Right atrium auricular region (tissue), 2 donors: ENCODE data around the gene LMAN1L. TPM values are rescaled to one million over a fixed set of nuclear protein-coding genes. Genes with fewer than 3 reads are reported as not detected.
A peak's percentile ranks its signal among the peaks of the same experiment; 100 is the strongest.

ENCODE experiments used
- DNase-seq: peaks from one replicate; pipeline ENCODE4 v3.0.0-alpha.2; 2019; ENCODE audit warnings: low spot score
- H3K27ac ChIP-seq, 2 donors: fragments of 200-600 bp; sonication (generic); 1 replicate in 1 of 2; 2 replicates in 1 of 2; pipeline ENCODE4 v1.5.1; 2016 to 2019
- H3K27me3 ChIP-seq, 2 donors: fragments of 200-600 bp; sonication (generic); one replicate each; pipeline versions ENCODE4 v1.5.1 to v1.6.0; 2017 to 2019
- H3K36me3 ChIP-seq: fragments of 200-600 bp; sonication (generic); one replicate; pipeline ENCODE4 v1.5.1; 2016
- H3K4me1 ChIP-seq, 2 donors: fragments of 200-600 bp; sonication (generic); one replicate each; pipeline versions ENCODE4 v1.5.1 to v1.6.0; 2017 to 2019
- H3K4me3 ChIP-seq, 2 donors: fragments of 200-600 bp; sonication (generic); 1 replicate in 1 of 2; 2 replicates in 1 of 2; pipeline ENCODE4 v1.5.1; 2017 to 2019; ENCODE audit warnings: mild to moderate bottlenecking in 1 of 2, moderate library complexity in 1 of 2
- H3K9me3 ChIP-seq, 2 donors: fragments of 200-600 bp; sonication (generic); one replicate each; pipeline ENCODE4 v1.5.1; 2019
- total RNA-seq, 2 donors: library from RNA; depleted of rRNA; stranded (reverse); fragments of >200 nt; gene quantifications; one replicate each; pipeline ENCODE4 v1.1.0, GENCODE V29; 2016
- TF ChIP-seq, protein P1 (sequence below), 2 donors: fragments of 200-600 bp; sonication (generic); IDR thresholded peaks; one replicate each; pipeline ENCODE4 v1.5.1; 2019; ENCODE audit warnings: antibody characterized with exemption in 2 of 2

Gene LMAN1L
- total RNA-seq, 2 donors from 2014 or later: 13.8 to 88.7 TPM

DNA sequence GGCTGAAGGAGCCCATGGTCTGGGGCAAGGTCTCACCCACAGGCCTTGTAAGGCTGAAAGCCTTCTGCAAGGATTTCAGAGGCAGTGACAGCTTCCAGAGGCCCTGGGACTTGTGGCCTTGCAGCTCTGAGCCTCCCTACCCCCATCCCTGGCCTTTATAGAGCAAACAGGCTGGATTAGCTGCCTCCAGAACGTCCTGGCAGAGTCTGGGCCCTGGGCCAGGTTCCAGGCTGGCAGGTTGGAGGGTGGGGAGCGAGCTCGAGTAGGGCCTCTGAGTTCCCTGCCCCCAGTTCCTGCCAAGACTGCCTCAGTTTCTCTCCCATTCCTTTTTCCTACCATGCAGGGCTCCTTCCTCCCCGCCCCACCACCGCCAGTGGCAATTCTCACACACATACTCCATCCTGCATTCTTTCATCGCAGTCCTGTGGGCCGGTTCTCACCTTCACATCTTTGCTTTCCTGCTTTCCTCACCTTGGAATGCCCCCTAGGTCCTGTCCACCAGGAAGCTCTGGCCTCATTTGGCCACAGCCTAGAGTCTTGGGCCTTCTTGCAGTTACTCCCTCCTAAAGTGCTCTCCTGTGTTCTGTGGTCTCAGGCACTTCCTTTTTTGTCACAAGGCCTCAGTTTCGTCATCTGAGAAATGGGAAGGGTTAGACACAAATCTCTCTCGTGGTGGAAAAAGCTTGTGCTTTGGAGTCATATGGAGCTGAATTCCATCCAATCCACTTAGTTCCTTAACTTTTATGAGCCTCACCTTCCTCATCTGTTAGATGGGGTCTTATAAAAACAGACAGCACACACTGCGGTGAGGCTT lies 2.7 kb downstream of the LMAN1L start:
- H3K36me3 ChIP-seq: no peaks in the 10 kb centered on the region
- no peak overlapping the region for H3K4me3 ChIP-seq
- TF ChIP-seq, protein P1, sequence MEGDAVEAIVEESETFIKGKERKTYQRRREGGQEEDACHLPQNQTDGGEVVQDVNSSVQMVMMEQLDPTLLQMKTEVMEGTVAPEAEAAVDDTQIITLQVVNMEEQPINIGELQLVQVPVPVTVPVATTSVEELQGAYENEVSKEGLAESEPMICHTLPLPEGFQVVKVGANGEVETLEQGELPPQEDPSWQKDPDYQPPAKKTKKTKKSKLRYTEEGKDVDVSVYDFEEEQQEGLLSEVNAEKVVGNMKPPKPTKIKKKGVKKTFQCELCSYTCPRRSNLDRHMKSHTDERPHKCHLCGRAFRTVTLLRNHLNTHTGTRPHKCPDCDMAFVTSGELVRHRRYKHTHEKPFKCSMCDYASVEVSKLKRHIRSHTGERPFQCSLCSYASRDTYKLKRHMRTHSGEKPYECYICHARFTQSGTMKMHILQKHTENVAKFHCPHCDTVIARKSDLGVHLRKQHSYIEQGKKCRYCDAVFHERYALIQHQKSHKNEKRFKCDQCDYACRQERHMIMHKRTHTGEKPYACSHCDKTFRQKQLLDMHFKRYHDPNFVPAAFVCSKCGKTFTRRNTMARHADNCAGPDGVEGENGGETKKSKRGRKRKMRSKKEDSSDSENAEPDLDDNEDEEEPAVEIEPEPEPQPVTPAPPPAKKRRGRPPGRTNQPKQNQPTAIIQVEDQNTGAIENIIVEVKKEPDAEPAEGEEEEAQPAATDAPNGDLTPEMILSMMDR (IDR thresholded peaks at IDR 0.05): no peak
- H3K9me3 ChIP-seq: no peaks in the 10 kb centered on the region
- H3K4me1 ChIP-seq: peaks cover 0 to 42% of the 10 kb centered on the region in 2 donors
- no peak for DNase-seq
- H3K27ac ChIP-seq: peak overlapping the region; percentile 83 to 86
- no peaks in the 10 kb centered on the region for H3K27me3 ChIP-seq

DNA sequence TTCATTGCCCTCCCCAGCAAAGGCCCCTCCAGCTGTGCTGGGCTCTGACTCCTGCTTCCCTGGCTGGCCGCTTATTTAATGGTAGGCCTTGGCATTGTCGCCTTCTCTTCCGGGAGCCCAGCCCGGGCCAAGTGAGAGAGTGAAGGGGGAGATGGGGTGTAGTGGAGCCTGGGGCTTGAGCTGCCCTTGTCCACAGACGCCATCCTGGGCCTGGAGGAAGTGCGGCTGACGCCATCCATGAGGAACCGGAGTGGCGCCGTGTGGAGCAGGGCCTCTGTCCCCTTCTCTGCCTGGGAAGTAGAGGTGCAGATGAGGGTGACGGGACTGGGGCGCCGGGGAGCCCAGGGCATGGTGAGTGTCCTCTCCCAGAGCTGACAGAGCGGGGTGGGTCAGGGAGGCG lies 3.3 kb downstream of the LMAN1L start:
- Histone ChIP-seq H3K4me3 (no peak overlapping the region), H3K9me3 (no peaks in the 10 kb centered on the region), H3K4me1 (peaks cover 0 to 49% of the 10 kb centered on the region in 2 donors), H3K27ac (peak overlapping the region; percentile 83 to 86), H3K36me3 (no peaks in the 10 kb centered on the region), H3K27me3 (no peaks in the 10 kb centered on the region)
- TF ChIP-seq, protein P1 (IDR thresholded peaks at IDR 0.05): no peak
- no peak for DNase-seq

DNA sequence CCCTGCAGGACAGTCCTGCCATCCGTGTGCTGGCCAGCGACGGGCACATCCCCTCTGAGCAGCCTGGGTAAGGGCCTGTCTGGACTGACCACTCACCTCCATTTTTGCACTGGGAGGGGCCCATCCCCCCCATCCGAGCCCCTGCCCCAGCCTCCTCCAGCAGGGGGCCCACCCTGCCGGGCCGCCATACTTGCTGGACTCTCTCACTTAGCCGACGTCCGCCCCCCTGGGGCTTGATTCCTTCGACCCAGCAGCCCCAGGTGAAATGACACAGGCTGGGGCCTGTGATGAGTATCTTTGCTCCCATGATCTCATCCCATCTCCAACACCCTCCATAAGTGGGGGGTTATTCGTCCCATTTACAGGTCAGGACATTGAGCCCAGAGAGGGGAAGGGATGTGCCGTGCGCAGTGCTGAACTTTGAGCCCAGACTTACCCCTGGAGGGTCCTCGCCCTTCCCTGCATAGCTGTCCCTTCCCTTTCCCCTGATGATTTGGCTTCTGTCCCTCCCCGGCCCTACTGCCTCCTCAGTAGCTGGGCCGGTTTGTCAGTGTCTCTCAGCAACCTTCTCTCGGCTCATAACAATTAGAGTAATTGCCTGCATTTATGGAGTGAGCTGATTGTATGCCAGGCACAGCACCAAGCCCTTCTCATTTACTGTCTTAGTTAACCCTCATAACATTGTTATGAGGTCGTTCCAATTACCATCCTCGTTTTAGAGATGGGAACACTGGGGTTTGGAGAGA lies 4.2 kb downstream of the LMAN1L start:
- Histone ChIP-seq H3K4me1 (peaks cover 0 to 53% of the 10 kb centered on the region in 2 donors), H3K36me3 (no peaks in the 10 kb centered on the region), H3K27me3 (no peaks in the 10 kb centered on the region), H3K4me3 (no peak overlapping the region), H3K27ac (peak overlapping the region; percentile 83 to 86), H3K9me3 (no peaks in the 10 kb centered on the region)
- no peak for DNase-seq
- TF ChIP-seq, protein P1 (IDR thresholded peaks at IDR 0.05): no peak

DNA sequence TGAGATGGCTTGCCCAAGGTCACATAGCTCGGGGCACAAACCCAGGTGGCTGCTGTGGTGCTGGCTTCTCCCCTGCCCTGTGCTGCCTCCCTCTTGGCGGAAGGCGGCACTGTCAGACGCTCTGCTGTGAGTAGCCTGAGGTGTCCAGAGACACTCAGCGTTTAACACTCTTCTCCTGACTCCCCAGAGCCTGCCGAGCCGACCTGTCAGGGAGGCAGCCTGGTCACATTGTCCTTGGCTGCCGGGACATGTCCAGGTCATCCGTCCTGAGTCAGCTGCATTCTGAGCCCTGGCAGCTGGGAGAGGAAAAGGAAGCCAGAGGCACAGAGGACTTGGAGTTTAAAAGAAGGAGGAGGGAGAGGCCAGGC lies 4.7 kb downstream of the LMAN1L start:
- H3K36me3 ChIP-seq: no peaks in the 10 kb centered on the region
- peaks cover 0 to 53% of the 10 kb centered on the region in 2 donors for H3K4me1 ChIP-seq
- peak overlapping the region; percentile 83 to 86 for H3K27ac ChIP-seq
- DNase-seq: no peak
- TF ChIP-seq, protein P1 (IDR thresholded peaks at IDR 0.05): peak in 1 of 2 donors; percentile 56
- no peaks in the 10 kb centered on the region for H3K9me3 ChIP-seq
- no peak overlapping the region for H3K4me3 ChIP-seq
- H3K27me3 ChIP-seq: no peaks in the 10 kb centered on the region

DNA sequence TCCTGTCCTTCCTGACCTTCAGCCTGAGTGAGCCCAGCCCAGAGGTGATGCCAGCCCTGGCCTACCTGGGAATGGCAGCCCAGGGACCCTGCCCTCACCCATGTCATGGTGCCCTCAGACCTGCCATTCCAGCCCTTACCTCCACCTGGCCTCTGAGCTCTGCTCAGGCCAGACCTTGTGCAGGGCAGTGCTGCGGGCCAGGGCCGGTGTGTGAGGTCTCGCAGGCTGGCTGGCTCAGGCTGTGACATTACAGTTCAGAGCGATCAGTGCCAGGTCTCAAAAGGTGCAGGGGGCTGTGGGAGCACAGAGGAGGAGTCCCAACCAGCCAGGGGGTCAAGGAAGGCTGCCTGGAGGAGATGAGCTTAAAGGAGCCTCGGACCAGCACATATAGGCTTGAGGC lies 7.4 kb downstream of the LMAN1L start:
- Histone ChIP-seq H3K4me3 (no peak overlapping the region), H3K27me3 (no peaks in the 10 kb centered on the region), H3K36me3 (no peaks in the 10 kb centered on the region), H3K4me1 (peaks cover 0 to 53% of the 10 kb centered on the region in 2 donors), H3K27ac (peak overlapping the region; percentile 81 to 83), H3K9me3 (no peaks in the 10 kb centered on the region)
- DNase-seq: no peak
- TF ChIP-seq, protein P1 (IDR thresholded peaks at IDR 0.05): no peak
